GM21529 (cell line): ENCODE results near the gene CGNL1.

Experiments
- ATAC-seq: cut with Tn5 transposase; IDR thresholded peaks from one replicate; pipeline ENCODE4 v1.9.1; 2021; ENCODE audit not compliant: unreplicated experiment

CGNL1 gene, protein sequence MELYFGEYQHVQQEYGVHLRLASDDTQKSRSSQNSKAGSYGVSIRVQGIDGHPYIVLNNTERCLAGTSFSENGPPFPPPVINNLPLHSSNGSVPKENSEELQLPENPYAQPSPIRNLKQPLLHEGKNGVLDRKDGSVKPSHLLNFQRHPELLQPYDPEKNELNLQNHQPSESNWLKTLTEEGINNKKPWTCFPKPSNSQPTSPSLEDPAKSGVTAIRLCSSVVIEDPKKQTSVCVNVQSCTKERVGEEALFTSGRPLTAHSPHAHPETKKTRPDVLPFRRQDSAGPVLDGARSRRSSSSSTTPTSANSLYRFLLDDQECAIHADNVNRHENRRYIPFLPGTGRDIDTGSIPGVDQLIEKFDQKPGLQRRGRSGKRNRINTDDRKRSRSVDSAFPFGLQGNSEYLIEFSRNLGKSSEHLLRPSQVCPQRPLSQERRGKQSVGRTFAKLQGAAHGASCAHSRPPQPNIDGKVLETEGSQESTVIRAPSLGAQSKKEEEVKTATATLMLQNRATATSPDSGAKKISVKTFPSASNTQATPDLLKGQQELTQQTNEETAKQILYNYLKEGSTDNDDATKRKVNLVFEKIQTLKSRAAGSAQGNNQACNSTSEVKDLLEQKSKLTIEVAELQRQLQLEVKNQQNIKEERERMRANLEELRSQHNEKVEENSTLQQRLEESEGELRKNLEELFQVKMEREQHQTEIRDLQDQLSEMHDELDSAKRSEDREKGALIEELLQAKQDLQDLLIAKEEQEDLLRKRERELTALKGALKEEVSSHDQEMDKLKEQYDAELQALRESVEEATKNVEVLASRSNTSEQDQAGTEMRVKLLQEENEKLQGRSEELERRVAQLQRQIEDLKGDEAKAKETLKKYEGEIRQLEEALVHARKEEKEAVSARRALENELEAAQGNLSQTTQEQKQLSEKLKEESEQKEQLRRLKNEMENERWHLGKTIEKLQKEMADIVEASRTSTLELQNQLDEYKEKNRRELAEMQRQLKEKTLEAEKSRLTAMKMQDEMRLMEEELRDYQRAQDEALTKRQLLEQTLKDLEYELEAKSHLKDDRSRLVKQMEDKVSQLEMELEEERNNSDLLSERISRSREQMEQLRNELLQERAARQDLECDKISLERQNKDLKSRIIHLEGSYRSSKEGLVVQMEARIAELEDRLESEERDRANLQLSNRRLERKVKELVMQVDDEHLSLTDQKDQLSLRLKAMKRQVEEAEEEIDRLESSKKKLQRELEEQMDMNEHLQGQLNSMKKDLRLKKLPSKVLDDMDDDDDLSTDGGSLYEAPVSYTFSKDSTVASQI

DNA sequence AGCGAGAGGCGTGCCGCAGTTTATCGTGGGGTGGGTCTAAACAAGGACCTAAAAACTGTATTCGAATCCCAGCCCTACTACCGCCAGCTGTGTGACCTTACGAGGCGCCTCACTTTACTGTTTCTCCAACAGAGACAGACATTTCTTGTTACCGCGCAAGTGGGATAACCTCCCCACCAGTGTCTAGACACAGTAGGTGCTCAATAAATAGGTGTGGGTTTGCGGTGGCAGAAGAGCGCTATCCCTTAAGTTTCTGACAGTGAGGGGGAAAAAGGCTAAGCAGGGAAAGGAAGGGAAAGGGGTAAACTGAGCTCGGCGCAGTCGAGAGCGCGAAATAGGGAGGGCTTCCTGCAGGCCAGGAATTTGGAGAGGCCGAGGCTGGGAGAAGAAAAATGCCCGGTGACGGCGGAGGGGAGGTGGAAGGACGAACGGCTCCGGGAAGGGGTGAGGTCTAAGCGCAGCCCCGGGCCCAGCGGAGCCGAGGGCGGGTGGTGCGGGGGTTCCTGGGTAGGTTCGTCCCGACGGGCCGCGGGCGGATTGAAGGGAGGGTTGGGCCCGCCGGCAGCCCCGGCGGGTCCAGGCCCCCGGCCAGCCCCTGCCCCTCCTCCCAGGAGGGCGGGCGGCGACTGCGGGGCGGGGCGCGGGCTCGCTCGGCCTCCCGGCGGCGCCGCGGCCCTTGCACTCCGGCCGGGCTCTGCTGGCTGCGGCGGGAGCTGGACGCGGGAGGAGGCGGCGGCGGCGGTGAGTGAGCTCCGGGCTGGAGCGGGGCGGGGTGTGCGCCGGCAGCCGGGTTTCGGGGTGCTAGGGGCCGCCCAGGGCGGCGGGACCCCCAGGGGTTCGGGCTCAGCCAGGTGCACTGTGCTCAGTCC lies at the start of gene CGNL1:
Gene CGNL1 (plus strand): TSS at position 679 of the 869 bp plus-strand sequence. CDS start 61,495 bp downstream, outside the sequence.
- ATAC-seq, result no peak

DNA sequence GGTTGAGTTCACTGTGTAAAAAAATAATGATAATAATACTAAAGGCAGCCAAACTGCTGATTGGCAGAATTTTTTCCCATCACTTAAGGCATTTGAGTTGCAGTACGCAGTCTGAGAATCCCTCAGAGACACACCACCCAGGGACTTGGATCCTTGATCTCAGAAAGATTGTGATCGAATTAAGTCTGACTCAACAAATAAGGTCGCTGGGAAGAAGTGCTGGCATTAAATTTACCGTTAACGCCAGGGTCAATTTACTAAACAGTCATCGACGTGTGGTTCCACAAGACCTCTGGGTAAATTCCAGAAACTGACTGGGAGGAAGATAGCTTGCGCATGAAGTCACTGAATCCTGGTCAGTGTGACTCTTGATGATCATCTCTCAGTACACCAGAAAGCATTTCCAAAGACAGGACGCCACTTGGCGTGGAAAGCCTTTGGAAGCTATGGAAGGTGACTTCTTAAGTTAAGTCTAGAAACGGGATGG lies 48.3 kb upstream of the CGNL1 start:
- no peak for ATAC-seq

DNA sequence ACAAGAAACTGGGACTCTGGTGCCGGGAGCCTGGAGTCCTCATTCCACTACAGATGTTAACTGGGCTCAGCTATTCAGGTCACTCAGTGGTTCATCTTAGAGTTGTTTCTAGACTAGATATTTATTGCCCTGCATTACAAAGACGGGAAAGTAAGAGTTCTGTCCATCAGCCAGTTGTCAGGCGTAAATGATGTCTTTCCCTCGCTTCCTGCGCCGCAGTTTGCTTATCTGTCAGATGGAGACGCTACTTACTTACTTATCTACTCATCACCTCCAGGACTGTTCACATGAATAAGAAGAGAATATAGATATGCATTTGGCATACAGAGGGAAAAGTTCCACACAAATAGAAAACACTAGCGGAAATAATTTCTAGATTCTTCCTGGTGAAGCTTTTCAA lies 47.8 kb upstream of the CGNL1 start:
- no peak for ATAC-seq

DNA sequence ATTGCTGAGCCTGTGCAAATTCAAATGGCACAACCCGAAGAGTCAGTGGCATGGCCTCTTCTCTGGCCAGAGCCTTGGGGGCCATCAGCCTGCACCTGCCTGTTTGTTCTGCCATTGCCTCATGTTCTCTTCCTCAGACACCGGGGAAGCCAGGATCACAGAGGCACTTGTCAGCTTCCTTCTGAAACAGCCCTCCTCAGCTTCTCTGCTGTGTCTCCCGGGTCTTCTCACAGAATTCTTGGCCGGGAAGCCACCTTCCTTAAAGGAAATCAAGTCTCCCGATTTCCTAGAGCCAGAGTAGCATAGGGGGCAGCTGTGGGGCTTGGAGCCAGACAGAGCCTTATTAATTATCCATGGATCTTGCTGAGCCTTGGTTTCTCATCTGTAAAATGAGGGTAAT lies 47.4 kb upstream of the CGNL1 start:
- ATAC-seq, result no peak

DNA sequence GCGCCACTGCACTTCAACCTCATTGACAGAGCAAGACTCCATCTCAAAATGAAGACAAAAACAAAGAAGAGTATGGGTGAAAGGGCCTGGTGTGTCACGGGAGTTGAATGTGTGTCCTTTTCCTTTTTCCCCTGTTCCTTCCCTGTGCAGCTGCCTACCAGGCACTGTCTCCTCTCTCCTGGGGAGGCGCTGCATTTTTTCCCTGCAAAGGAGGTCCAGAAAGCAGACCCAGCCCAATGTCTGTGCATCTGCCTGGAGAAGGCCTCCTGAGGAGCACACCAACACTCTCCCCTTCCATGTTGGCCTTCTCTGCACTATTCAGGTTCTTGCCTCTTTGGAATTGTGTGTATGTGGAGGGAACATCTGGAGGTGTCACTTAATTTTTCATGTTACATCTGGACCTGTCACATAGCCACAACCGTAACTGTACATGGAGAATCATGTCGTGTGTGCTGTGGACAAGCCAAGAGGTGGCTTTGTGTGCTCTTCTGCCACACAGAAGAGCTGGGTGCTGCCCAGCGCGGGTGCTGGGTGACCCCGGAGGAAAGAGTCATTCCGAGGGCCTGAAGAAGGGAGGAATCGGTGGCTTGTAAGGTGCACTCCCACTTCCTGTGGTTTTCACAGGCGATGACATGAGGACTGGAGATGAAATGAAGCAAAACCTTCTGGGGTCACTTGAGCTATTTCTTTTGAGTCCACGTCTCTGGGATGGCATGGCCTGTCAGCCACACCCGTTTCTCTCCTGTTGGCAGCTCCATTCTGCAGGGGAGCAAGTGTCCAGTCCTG lies 46.5 kb upstream of the CGNL1 start:
- ATAC-seq, result no peak

DNA sequence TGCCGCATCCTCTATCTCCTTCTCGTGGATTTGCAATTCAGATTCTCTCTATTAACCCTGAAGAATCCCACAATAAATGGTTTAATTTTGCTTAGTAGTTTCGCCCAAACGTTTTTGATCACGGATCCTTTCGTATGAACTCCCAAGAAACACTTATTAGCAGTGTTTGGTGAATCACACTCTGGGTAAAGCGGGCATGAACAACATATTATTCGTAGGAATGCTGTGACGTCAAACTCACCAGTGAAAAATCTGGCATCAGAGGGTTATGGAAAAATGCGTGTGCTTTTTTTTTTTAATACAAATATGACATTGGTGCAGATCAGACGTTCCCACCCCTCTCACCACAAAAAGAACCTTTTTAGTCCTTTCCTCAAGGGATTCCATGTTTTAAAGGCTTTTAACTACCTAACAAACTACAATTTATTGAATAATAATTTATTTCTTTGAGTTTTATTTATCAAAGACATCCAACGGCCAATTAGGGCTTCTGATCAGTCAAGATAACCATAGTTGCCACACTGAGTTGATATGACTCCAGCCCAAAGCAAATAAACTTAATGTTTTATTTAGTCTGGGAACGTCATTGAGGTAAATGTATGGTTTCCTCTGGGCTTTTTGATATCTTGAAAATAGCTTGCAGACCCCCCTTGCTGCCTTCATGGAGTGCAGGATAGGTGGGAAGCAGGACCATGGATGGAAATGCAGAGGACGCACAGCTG lies 45.5 kb upstream of the CGNL1 start:
- ATAC-seq, result no peak

DNA sequence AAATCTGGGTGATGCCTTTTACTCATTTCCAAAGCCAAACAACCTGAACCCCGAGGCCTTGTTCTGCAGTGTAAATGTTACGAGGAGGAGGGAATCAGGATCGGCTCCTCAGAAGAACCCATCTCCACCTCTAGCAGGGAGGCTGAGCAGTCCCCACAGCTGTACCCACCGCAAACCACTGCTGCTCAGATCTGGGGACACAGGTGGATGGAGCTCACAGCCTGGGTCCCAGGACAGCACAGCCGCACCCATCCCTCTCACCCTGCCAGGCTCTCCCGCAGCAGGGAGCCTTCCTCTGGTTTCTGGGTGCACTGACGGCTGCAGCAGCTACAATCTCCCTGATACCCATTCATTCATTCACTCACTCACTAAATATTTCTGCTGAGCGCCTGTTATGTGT lies 44.0 kb upstream of the CGNL1 start:
- no peak for ATAC-seq

DNA sequence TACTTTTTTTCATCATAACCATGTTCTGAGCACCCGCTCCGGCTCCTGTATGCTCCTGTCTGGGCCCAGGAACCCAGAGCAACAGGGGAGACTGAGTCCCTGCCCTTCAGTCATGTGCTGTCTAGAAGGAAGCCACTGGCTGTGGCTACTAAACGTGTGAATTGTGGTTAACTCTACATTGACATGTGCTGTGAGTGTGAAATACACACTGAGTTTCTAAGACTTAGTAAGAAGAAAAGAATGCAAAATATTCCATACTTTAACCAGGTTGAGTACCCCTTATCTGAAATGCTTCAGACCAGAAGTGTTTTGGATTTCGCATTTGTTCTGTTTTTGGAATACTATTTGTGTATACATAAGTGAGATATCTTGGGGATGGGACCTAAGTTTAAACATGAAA lies 42.8 kb upstream of the CGNL1 start:
- ATAC-seq, result no peak

DNA sequence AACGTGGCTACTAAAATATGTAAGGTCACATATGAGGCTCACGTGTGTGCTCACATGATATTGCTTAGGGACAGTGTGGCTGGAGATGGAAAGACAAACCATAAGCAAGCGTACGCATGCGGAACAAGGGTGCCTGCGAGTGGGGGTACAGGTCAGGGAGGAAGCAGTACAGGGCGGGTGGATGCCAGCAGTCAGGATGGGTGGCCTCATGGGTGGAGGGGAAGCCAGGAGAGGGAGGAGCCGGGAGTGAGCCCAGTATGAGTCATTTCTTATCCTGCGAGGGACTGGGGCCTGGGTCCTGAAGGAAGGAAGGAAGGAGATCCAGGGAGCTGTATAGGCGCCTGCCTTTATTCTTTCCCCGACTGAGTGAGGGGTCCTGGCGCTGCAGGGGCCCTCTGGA lies 42.0 kb upstream of the CGNL1 start:
- ATAC-seq, result no peak

DNA sequence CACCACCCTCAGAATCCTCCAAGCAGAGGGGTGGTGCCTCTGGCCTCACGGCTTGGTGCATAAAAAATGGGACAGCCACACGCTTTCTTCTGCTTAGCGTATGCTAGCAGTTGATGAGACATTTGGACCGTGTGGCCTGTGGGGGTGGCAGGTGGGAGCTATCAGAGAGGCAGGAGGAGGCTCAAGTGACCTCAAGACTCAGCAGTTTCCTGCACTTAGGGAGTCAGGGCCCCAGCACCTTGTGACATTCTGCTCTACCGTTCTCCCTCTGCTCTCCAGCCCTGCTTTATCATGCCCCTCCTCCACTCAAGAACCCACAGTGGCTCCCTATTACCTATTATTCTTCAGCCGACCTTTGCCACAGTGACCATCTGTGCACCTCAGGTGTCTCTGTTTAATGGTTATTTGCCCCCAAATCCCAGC lies 41.0 kb upstream of the CGNL1 start:
- ATAC-seq, result no peak

DNA sequence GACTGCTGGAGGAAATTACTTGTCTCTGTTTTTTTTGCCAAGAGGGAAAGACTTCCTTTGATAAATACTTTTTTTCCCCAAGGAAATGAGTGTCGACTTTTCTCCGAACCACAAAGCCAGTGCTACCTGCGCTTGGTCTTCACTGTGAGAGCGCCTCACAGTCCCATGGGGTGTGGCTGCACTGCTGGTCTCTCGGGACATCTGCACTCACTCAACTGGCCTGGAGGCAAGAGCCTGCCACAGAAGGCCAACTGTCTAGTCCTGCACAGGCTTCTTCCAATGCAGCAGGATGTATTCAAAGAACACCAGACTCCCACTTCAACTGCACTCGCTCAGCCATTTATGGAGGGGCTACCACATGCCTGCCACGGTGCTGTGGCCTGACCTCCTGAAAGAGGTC lies 40.6 kb upstream of the CGNL1 start:
- ATAC-seq, result no peak

DNA sequence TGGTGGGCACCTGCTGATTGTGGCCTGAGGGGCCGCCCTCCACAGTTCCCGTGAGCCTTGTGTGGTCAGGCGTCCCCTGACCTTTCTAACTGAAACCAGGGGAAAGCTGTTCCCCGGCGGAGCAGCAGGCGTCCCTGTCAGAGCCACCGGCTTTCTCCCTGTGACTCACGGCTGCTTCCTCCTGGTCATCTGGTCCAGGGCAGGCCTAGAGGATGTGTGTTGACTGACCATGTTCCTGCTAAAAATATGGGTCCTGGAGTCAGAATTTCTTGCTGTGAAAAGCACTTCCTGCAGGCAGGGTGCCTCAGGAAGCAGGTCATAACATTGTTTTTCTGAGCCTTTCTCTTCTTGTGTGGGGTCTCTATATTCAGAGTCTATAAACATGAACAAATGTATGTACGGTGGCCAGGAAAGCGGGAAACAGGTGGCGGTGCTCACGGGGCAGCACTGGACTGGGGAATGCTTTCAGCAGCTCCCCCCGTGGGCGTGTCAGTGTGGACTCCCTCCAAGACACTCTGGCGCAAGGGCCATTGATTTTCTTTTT lies 38.4 kb upstream of the CGNL1 start:
- no peak for ATAC-seq

DNA sequence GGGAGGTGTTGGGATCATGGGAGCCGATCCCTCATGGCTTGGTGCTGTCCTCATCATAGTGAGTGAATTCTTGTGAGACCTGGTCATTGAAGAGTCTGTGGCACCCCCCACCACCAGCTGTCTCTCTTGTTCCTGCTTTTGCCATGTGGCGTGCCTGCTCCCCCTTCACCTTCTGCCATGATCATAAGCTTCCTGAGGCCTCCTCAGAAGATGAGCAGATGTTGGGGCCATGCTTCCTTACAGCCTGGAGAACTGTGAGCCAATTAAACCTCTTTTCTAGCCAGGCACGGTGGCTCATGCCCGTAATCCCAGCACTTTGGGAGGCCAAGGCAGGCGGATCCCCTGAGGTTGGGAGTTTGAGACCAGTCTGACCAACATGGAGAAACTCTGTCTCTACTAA lies 37.0 kb upstream of the CGNL1 start:
- ATAC-seq, result no peak

DNA sequence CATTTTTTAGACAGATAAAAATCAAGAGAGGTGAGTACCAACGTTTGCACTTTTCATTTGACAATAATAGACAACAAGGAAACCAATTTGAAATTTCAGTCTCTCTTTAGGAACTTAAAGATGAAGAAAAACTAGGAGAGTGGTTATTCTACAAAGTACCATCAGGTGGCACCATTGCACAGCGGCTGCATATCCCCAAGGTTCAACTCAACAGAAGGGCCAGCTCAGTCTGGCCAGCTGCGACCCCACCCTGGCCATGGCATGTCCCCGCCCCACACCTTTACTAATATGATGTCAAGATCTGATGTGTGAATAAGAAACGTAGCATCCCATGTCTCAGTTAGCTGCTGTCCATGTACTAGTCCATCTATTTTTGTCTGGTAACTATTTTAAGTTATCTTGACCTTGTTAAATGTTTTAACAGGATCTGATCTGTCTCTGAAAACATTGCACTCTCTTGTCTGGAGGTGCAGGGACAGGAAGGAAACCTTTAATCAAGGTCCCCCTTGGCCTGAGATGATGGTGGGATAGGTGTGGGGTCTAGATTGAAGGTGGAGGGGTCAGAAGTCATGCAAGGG lies 35.5 kb upstream of the CGNL1 start:
- no peak for ATAC-seq

DNA sequence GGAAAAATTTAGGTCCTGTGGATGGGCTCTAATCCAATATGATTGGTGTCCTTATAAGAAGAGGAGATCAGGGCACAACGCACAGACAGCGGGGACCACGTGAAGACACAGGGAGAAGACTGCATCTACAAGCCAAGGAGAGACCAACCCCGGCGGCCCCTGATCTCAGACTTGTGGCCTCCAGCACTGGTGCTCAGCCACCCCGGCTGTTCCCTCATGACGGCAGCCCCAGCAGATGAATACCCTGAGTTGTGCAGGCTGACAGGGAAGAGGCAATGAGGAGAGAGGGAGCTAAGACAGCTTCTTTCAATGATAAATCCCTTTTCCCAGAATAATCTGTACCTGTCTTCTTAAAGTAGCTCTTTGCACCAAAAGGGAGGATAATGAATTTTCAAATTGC lies 33.3 kb upstream of the CGNL1 start:
- ATAC-seq, result no peak

DNA sequence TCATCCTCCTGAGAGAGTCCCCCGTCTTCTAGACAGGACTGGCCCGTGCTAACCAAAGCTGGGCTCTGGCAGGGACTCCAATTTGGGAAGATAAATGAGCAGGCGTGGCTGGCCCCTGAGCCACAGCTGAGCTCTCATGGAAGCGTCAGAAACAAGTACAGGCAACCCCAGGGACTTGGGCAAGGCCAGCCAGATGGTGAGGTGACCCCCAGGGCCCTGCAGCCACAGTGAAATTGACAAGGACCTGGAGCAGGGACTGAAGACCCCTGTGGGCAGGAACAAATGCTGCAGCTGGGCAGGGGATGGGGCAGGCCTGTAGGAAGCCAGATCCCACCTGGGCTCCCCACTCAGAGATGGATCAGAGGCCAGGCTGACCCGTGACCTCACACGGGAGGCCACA lies 32.8 kb upstream of the CGNL1 start:
- no peak for ATAC-seq

DNA sequence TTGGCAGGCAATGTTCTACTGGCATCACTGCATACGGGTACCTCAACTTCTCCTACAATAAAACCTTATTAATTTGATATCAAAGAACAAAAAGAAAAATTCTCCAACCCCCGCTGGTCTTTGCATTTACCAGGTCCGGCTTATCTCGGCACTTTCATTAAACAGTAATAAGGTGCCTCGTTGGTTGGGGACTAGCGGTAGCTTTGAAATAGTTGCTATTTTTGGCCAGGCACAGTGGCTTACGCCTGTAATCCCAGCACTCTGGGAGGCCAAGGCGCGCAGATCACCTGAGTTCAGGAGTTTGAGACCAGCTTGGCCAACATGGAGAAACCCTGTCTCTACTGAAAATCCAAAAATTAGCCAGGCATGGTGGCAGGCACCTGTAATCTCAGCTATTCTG lies 32.0 kb upstream of the CGNL1 start:
- no peak for ATAC-seq

DNA sequence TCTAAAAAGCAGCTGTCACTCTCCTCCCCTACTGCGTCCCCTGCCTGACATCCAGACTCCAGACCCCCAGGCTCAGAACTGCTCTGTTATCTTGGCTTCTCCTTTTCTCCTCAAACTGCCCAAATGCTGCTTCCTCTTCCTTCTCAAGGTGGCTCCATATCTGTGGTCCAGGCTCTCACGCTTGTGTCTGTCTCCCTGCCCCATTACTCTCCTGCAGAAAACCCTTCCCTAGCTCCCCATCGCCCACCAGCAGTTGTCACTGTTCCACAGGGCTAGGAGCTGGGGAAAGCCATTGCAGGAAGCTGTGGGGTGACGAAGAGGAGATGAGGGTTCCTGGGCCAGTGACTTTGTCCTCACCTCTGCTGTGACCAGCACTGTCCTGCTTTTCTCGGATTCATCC lies 30.7 kb upstream of the CGNL1 start:
- ATAC-seq, result no peak
